Measurements from ENCODE around the gene SMOC2. TPM values are rescaled to one million over a fixed set of nuclear protein-coding genes. Genes with fewer than 3 reads are reported as not detected.
A peak's percentile ranks its signal among the peaks of the same experiment; 100 is the strongest.

The SMOC2 gene
- total RNA-seq, 4 donors from 2014 or later, result 9.0 to 25.7 (median 15.2) TPM

DNA sequence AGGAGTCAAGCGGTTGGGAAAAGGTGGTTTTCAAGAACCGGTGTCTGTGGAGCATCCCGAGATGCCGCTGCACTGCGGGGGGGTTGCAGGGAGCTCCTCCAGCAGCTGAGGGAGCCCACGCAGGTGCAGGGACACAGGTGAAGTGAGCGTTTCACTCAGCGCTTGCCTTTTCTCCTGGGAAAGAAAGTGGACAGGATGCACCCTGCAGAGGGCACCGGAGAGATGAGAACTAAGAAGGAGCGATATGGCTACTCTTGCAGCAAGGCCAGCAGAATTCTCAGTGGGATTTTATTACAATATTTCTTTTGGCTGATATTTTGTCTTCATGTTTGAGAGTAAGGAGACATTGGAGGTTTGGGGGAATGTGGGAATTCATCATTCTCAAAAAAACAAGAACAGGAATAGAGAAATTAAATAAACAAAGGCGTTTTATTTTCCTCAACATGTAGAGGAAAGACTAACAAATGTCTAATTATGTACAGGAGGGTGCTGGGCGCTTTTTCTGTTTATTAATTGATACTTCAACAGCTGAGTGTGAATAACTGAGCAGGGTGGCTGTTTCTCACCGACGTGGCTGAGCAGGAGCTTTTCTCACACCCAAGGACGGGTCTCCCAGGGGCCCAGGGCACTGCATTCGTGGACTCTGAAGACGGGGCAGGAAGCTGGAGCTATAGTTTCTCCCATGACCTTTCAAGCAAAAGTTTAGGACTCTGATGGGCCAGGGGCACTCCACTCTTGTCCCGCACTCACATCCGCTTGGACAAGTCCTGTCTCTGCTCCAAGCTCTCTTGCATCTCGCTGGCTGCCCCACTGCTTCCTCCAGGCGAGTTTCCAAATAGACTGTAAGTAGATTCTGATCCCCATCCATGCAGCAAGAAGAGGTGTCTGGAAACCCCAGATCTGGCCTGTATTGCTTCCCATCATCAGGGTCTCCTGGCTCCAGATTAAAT is 176.1 kb downstream of the SMOC2 start:
- Histone ChIP-seq H3K27ac (no peak overlapping the region), H3K9me3 (no peaks in the 10 kb centered on the region), H3K27me3 (no peaks in the 10 kb centered on the region), H3K4me1 (peaks cover 0 to 5% of the 10 kb centered on the region in 2 donors), H3K4me3 (replicated peaks in 1 of 3) (no peak overlapping the region), H3K36me3 (no peaks in the 10 kb centered on the region)
- intact Hi-C loops (cut with DNase I), result no loop called here
- 67 to 71% methylated on average over 21 of the region's 21 CpGs for WGBS, 2 donors
- peak; percentile 30 to 44 for DNase-seq
- TF ChIP-seq, protein P1, sequence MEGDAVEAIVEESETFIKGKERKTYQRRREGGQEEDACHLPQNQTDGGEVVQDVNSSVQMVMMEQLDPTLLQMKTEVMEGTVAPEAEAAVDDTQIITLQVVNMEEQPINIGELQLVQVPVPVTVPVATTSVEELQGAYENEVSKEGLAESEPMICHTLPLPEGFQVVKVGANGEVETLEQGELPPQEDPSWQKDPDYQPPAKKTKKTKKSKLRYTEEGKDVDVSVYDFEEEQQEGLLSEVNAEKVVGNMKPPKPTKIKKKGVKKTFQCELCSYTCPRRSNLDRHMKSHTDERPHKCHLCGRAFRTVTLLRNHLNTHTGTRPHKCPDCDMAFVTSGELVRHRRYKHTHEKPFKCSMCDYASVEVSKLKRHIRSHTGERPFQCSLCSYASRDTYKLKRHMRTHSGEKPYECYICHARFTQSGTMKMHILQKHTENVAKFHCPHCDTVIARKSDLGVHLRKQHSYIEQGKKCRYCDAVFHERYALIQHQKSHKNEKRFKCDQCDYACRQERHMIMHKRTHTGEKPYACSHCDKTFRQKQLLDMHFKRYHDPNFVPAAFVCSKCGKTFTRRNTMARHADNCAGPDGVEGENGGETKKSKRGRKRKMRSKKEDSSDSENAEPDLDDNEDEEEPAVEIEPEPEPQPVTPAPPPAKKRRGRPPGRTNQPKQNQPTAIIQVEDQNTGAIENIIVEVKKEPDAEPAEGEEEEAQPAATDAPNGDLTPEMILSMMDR (IDR thresholded peaks at IDR 0.05), result peak in 3 of 6 experiments; percentile 30 to 36 (median 32)
- TF ChIP-seq POLR2A (IDR thresholded peaks at IDR 0.05), result no peak

DNA sequence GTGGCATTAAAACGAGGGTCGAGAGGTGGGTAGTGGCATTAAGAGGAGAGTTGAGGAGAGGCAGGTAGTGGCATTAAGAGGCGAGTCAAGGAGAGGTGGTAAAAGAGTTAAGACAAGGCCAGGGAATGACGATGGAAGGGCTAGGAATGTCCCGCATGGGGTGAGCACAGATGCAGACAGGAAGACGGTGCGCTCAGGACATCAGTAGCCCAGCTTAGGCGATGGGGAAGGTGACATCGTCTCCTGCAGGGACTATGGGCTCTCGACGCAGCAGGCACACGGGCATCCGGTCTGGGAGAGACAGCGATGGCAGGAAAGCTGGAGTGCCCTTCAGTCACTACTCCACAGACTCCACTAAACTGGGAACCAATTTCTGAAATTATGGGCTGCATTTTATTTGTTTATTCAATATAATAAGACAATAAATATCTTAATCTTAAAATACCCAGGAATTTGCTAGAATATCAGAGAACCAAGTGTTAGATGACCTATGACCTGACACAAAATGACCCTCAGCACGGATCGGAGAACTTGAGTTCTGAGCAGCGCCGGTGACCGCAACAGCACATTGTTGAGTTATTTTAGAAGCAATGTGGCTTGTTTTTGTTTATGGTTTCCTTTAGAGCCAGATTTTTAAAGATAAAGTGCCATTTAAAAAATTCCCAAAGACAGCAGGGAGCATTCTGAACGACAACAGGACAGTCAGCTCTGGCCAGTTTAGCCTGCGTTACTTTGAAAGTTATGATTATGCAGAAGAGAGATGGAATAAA is 177.7 kb downstream of the SMOC2 start:
- no peak overlapping the region for H3K27ac ChIP-seq
- no peak for DNase-seq
- TF ChIP-seq, protein P1 (IDR thresholded peaks at IDR 0.05), result no peak
- no peak for TF ChIP-seq POLR2A (IDR thresholded peaks at IDR 0.05)
- no peaks in the 10 kb centered on the region for H3K27me3 ChIP-seq
- intact Hi-C loops (cut with DNase I), result no loop called here
- H3K4me3 ChIP-seq (replicated peaks in 1 of 3), result no peak overlapping the region
- H3K4me1 ChIP-seq, result peaks cover 0 to 5% of the 10 kb centered on the region in 2 donors
- H3K36me3 ChIP-seq, result no peaks in the 10 kb centered on the region
- WGBS, 2 donors, result 79 to 80% methylated on average over 21 of the region's 21 CpGs
- no peaks in the 10 kb centered on the region for H3K9me3 ChIP-seq

DNA sequence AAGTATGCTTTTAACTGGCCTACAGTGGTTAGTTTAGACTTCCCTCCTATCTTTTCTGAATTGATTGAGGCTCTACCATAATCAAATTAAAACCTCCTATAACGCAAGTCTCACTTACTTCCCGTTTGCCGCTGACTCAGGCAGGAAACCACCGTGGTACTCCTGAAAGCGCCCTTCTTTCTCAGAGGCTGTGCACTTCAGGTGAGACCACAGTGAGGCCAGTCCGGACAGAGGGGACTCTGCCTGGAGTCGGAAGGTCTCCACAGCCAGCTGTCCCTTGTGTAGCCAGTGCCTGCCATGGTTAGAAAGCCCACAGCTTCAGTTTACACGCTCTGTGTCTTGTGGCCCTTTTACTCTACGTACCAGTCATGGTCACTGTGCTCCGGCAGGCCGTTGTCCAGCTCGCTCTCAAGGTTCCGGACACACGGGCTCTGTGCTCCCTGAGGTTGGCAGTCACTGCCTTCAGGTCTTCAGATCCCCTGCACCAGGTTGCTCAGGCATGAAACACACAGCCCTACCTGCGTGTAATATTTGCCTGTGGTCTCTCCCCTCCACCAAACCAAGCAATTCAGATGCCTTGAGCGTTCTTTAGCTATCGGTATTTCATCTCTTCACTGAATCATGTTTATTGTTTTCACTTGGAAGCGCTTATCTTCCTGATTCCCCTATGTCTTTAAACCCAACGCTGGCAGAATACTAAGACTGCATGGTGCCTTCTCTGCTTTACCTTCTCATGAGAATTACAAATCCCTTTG is 178.8 kb downstream of the SMOC2 start:
- Histone ChIP-seq H3K36me3 (no peaks in the 10 kb centered on the region), H3K4me3 (replicated peaks in 1 of 3) (no peak overlapping the region), H3K27me3 (no peaks in the 10 kb centered on the region), H3K4me1 (peaks cover 0 to 5% of the 10 kb centered on the region in 2 donors), H3K9me3 (no peaks in the 10 kb centered on the region), H3K27ac (no peak overlapping the region)
- no peak for DNase-seq
- TF ChIP-seq, protein P1 (IDR thresholded peaks at IDR 0.05), result no peak
- no peak for TF ChIP-seq POLR2A (IDR thresholded peaks at IDR 0.05)
- intact Hi-C loops (cut with DNase I), result no loop called here
- WGBS, 2 donors, result 69 to 70% methylated on average over 19 of the region's 19 CpGs

DNA sequence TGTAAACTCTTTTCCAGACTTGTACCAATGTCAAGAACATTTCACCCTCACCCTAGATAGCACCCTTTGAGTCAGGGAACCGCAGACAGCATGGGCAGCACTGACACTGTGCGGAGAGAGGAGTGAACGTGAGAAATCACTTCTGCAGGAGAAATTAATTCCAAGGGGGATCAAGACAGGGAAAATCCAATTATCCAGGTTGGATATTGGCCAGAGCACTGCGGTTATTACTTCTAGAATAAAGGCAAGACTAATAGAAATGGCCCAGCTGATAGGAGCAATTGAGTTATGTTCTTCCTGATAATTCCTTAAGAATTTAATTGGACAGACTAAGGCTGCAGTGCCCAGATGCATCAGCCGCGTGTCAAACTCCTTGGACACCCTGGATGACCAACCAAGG is 179.6 kb downstream of the SMOC2 start:
- WGBS, 2 donors, result 77 to 83% methylated on average over 6 of the region's 6 CpGs
- DNase-seq, result no peak
- Histone ChIP-seq H3K9me3 (no peaks in the 10 kb centered on the region), H3K36me3 (no peaks in the 10 kb centered on the region), H3K4me3 (replicated peaks in 1 of 3) (no peak overlapping the region), H3K4me1 (peaks cover 0 to 5% of the 10 kb centered on the region in 2 donors), H3K27ac (no peak overlapping the region), H3K27me3 (no peaks in the 10 kb centered on the region)
- TF ChIP-seq POLR2A (IDR thresholded peaks at IDR 0.05), result no peak
- TF ChIP-seq, protein P1 (IDR thresholded peaks at IDR 0.05), result no peak
- intact Hi-C loops (cut with DNase I), result no loop called here

Measured in thyroid gland (tissue), 4 donors.